ENCODE data around the gene VENTX.
"Not testable (repeated sequence)": the region's sequence is repeated elsewhere in the genome, so short reads cannot be mapped to it uniquely, and the experiment has no call there.

The VENTX gene

GRCh38 chr10:133212853-133213494 is 24.7 kb upstream of the VENTX start:
- DNase-seq (ENCODE audit: low read depth): no peak
- no peak overlapping the region for H3K4me3 ChIP-seq (ENCODE audit: low read depth, low read length)

GRCh38 chr10:133213641-133214467 is 23.8 kb upstream of the VENTX start:
- DNase-seq (ENCODE audit: low read depth): no peak
- H3K4me3 ChIP-seq (ENCODE audit: low read depth, low read length): no peak overlapping the region

- no peak overlapping the region for H3K4me3 ChIP-seq (ENCODE audit: low read depth, low read length)
- DNase-seq (ENCODE audit: low read depth): no peak
Observed at GRCh38 chr10:133214468-133215410, 22.9 kb upstream of the VENTX start.

GRCh38 chr10:133215586-133215985 is 22.1 kb upstream of the VENTX start:
- no peak for DNase-seq (ENCODE audit: low read depth)
- no peak overlapping the region for H3K4me3 ChIP-seq (ENCODE audit: low read depth, low read length)

GRCh38 chr10:133216776-133217175 is 20.9 kb upstream of the VENTX start:
- H3K4me3 ChIP-seq (ENCODE audit: low read depth, low read length): no peak overlapping the region
- no peak for DNase-seq (ENCODE audit: low read depth)

GRCh38 chr10:133217800-133218589 is 19.7 kb upstream of the VENTX start:
- DNase-seq (ENCODE audit: low read depth): no peak
- no peak overlapping the region for H3K4me3 ChIP-seq (ENCODE audit: low read depth, low read length)

- DNase-seq (ENCODE audit: low read depth): no peak
- no peak overlapping the region for H3K4me3 ChIP-seq (ENCODE audit: low read depth, low read length)
Observed at GRCh38 chr10:133218891-133219290, 18.8 kb upstream of the VENTX start.

- H3K4me3 ChIP-seq (ENCODE audit: low read depth, low read length): no peak overlapping the region
- DNase-seq (ENCODE audit: low read depth): no peak
Observed at GRCh38 chr10:133219782-133220181, 17.9 kb upstream of the VENTX start.

- H3K4me3 ChIP-seq (ENCODE audit: low read depth, low read length): no peak overlapping the region
Observed at GRCh38 chr10:133221331-133221730, 16.3 kb upstream of the VENTX start.

GRCh38 chr10:133221756-133222155 is 15.9 kb upstream of the VENTX start:
- DNase-seq (ENCODE audit: low read depth); H3K4me3 ChIP-seq (ENCODE audit: low read depth, low read length): not testable (repeated sequence)

More at GRCh38 chr10:133221331-133221730, 16.3 kb upstream of the VENTX start:
- DNase-seq (ENCODE audit: low read depth): no peak

- H3K4me3 ChIP-seq (ENCODE audit: low read depth, low read length): no peak overlapping the region
- no peak for DNase-seq (ENCODE audit: low read depth)
Observed at GRCh38 chr10:133224076-133224475, 13.6 kb upstream of the VENTX start.

GRCh38 chr10:133224756-133225372 is 12.8 kb upstream of the VENTX start:
- H3K4me3 ChIP-seq (ENCODE audit: low read depth, low read length): no peak overlapping the region
- no peak for DNase-seq (ENCODE audit: low read depth)

- no peak overlapping the region for H3K4me3 ChIP-seq (ENCODE audit: low read depth, low read length)
- DNase-seq (ENCODE audit: low read depth): no peak
Observed at GRCh38 chr10:133225707-133226191, 11.9 kb upstream of the VENTX start.

- no peak overlapping the region for H3K4me3 ChIP-seq (ENCODE audit: low read depth, low read length)
- no peak for DNase-seq (ENCODE audit: low read depth)
Observed at GRCh38 chr10:133226251-133226808, 11.3 kb upstream of the VENTX start.

- H3K4me3 ChIP-seq (ENCODE audit: low read depth, low read length): no peak overlapping the region
- DNase-seq (ENCODE audit: low read depth): no peak
Observed at GRCh38 chr10:133227256-133227655, 10.4 kb upstream of the VENTX start.

GRCh38 chr10:133229265-133230043 is 8.2 kb upstream of the VENTX start:
- no peak overlapping the region for H3K4me3 ChIP-seq (ENCODE audit: low read depth, low read length)
- DNase-seq (ENCODE audit: low read depth): no peak

- no peak for DNase-seq (ENCODE audit: low read depth)
- no peak within 1 kb of the TSS for H3K4me3 ChIP-seq (ENCODE audit: low read depth, low read length)
Observed at GRCh38 chr10:133230044-133230361, 7.7 kb upstream of the VENTX start, which contains the start of gene UTF1. UTF1 (plus strand) TSS chr10:133230217; CDS start chr10:133230289, 72 bp downstream.

All from skeletal muscle cell (primary cell).